Colonic mucosa (tissue), 4 donors: ENCODE data around the gene MSH3. TPM values are rescaled to one million over a fixed set of nuclear protein-coding genes. Genes with fewer than 3 reads are reported as not detected.

ENCODE experiments used
- DNase-seq: peaks from one replicate; pipeline ENCODE4 v3.0.0-alpha.2; 2020
- H3K27ac ChIP-seq: fragments of 200-600 bp; one replicate; pipeline ENCODE4 v1.8.0; 2021
- H3K27me3 ChIP-seq: fragments of 200-600 bp; one replicate; pipeline ENCODE4 v1.8.0; 2021
- H3K36me3 ChIP-seq: fragments of 200-600 bp; one replicate; pipeline ENCODE4 v1.8.0; 2021
- H3K4me1 ChIP-seq: fragments of 200-600 bp; one replicate; pipeline ENCODE4 v1.8.0; 2021; ENCODE audit warnings: mild to moderate bottlenecking
- H3K4me3 ChIP-seq: fragments of 200-600 bp; one replicate; pipeline ENCODE4 v1.8.0; 2021
- H3K9ac ChIP-seq, 2 donors: one replicate each; pipeline ENCODE4 v1.7.0; 2013; ENCODE audit warnings: control low read depth in 2 of 2, low read depth in 2 of 2, low read length in 2 of 2
- H3K9me3 ChIP-seq: fragments of 200-600 bp; one replicate; pipeline ENCODE4 v1.8.0; 2021
- CTCF ChIP-seq: fragments of 200-600 bp; IDR thresholded peaks from one replicate; pipeline ENCODE4 v1.8.0; 2022; ENCODE audit warnings: antibody characterized with exemption, mild to moderate bottlenecking
- intact Hi-C: fragments of 100-400 bp; cut with DNase I; formaldehyde crosslinking; loops from one replicate; pipeline ENCODE4 v1.14.1; 2022
- total RNA-seq, 2 donors: library from RNA; stranded (reverse); fragmentation: NEBNext Ultra II Directional in 1 of 2; extraction: Animal tissue kit (Norgen Biotek cat#: 25700) in 1 of 2; gene quantifications; one replicate each; pipeline ENCODE4 v1.2.1, GENCODE V29; 2021
- donor health status: healthy.
- donor health status: DM: no; HTN: no; CAD: no.
- donor health status: DM: no; HTN: no; CAD: no.

Gene MSH3
- total RNA-seq, 2 donors from 2014 or later = 15.1 to 16.3 TPM

GRCh38 chr5:80852331-80853245 lies 198.1 kb downstream of the MSH3 start:
- no peaks in the 10 kb centered on the region for H3K36me3 ChIP-seq

GRCh38 chr5:80853413-80853812 lies 199.0 kb downstream of the MSH3 start:
- no peak for DNase-seq
- no peaks in the 10 kb centered on the region for H3K4me1 ChIP-seq
- H3K9ac ChIP-seq = no peak overlapping the region
- no peak for TF ChIP-seq CTCF
- H3K4me3 ChIP-seq = no peak overlapping the region
- H3K9me3 ChIP-seq = no peaks in the 10 kb centered on the region
- intact Hi-C loops = no loop called here
- no peak overlapping the region for H3K27ac ChIP-seq
- no peaks in the 10 kb centered on the region for H3K36me3 ChIP-seq
- H3K27me3 ChIP-seq = no peaks in the 10 kb centered on the region

More at GRCh38 chr5:80852331-80853245, 198.1 kb downstream of the MSH3 start:
- Histone ChIP-seq H3K9ac (no peak overlapping the region), H3K27me3 (no peaks in the 10 kb centered on the region), H3K4me1 (no peaks in the 10 kb centered on the region), H3K27ac (no peak overlapping the region), H3K4me3 (no peak overlapping the region), H3K9me3 (no peaks in the 10 kb centered on the region)
- DNase-seq = no peak
- intact Hi-C loops = no loop called here
- no peak for TF ChIP-seq CTCF

GRCh38 chr5:80854583-80854982 lies 200.1 kb downstream of the MSH3 start:
- no peak for DNase-seq

GRCh38 chr5:80860924-80861613 lies 206.6 kb downstream of the MSH3 start:
- no peaks in the 10 kb centered on the region for H3K9me3 ChIP-seq
- intact Hi-C loops = no loop called here
- H3K27ac ChIP-seq = no peak overlapping the region
- H3K4me1 ChIP-seq = no peaks in the 10 kb centered on the region
- no peak for TF ChIP-seq CTCF
- no peak overlapping the region for H3K4me3 ChIP-seq
- H3K36me3 ChIP-seq = no peaks in the 10 kb centered on the region
- DNase-seq = no peak
- no peaks in the 10 kb centered on the region for H3K27me3 ChIP-seq
- no peak overlapping the region for H3K9ac ChIP-seq

More at GRCh38 chr5:80854583-80854982, 200.1 kb downstream of the MSH3 start:
- no peaks in the 10 kb centered on the region for H3K4me1 ChIP-seq
- no peaks in the 10 kb centered on the region for H3K27me3 ChIP-seq
- H3K9ac ChIP-seq = no peak overlapping the region
- H3K4me3 ChIP-seq = no peak overlapping the region
- H3K27ac ChIP-seq = no peak overlapping the region
- no peak for TF ChIP-seq CTCF
- intact Hi-C loops = no loop called here
- no peaks in the 10 kb centered on the region for H3K9me3 ChIP-seq
- H3K36me3 ChIP-seq = no peaks in the 10 kb centered on the region

- Histone ChIP-seq H3K4me1 (no peaks in the 10 kb centered on the region), H3K27ac (no peak overlapping the region), H3K36me3 (no peaks in the 10 kb centered on the region), H3K9ac (no peak overlapping the region), H3K4me3 (no peak overlapping the region), H3K27me3 (no peaks in the 10 kb centered on the region), H3K9me3 (no peaks in the 10 kb centered on the region)
- DNase-seq = no peak
- TF ChIP-seq CTCF = no peak
- intact Hi-C loops = no loop called here
Observed at GRCh38 chr5:80863708-80864107, 209.3 kb downstream of the MSH3 start.
